Activated naive CD4-positive, alpha-beta T cell treated with anti-CD3 and anti-CD28 coated beads, Interleukin-2, amount 50 U/mL, for 72 hours (primary cell): Measurements from ENCODE around the gene TCF7. TPM values are rescaled to one million over a fixed set of nuclear protein-coding genes. Genes with fewer than 3 reads are reported as not detected.
A peak's percentile ranks its signal among the peaks of the same experiment; 100 is the strongest.

Source experiments
- ATAC-seq, 2 donors: fragments of 150-1000 bp; cut with Tn5 transposase; 2 replicates each; pipeline ENCODE4 v1.10.0; 2021; ENCODE audit warnings: mild to moderate bottlenecking in 2 of 2, moderate library complexity in 2 of 2
- DNase-seq, 2 donors: peaks; one replicate each; pipeline ENCODE4 v3.0.0; 2021 to 2022; ENCODE audit warnings: low spot score in 2 of 2
- H3K27ac Mint-ChIP-seq, 2 donors: one replicate each; pipeline ENCODE4 v1.8.0; 2022; ENCODE audit warnings: mild to moderate bottlenecking in 2 of 2, mixed read lengths in 2 of 2
- H3K36me3 Mint-ChIP-seq, 2 donors: one replicate each; pipeline ENCODE4 v1.8.0; 2022; ENCODE audit warnings: mixed read lengths in 2 of 2
- H3K9me3 Mint-ChIP-seq, 2 donors: one replicate each; pipeline ENCODE4 v1.8.0; 2022; ENCODE audit warnings: mixed read lengths in 2 of 2
- total RNA-seq, 2 donors: library from RNA; stranded (reverse); gene quantifications; one replicate each; pipeline ENCODE4 v1.2.3, GENCODE V29; 2022

Gene TCF7
- total RNA-seq = 100 to 1,000 TPM in 1 of 2 donors, 10 to 100 TPM in 1; 93.5 to 229 TPM

GRCh38 chr5:134113902-134114875 lies at the start of gene TCF7:
TCF7 (plus strand) TSS chr5:134114681; CDS start chr5:134114907, 226 bp downstream.
- peak within 1 kb of the TSS; percentile 91 to 95 for H3K27ac Mint-ChIP-seq
- peak; percentile 74 to 84 for DNase-seq
- peaks cover 36 to 47% of the 10 kb centered on the region in 2 donors for H3K36me3 Mint-ChIP-seq
- no peaks in the 10 kb centered on the region for H3K9me3 Mint-ChIP-seq
- peak; percentile 53 to 62 for ATAC-seq

- no peak for DNase-seq
- Mint-ChIP-seq H3K27ac (peak overlapping the region; percentile 90 to 99), H3K9me3 (no peaks in the 10 kb centered on the region), H3K36me3 (peaks cover 4 to 41% of the 10 kb centered on the region in 2 donors)
- ATAC-seq = no peak
Measured at GRCh38 chr5:134069553-134069952, 44.9 kb upstream of the TCF7 start.

- peak; percentile 66 to 81 for ATAC-seq
- H3K27ac Mint-ChIP-seq = peak overlapping the region; percentile 90 to 99
- H3K36me3 Mint-ChIP-seq = peaks cover 4 to 35% of the 10 kb centered on the region in 2 donors
- peak; percentile 71 to 86 for DNase-seq
- H3K9me3 Mint-ChIP-seq = peaks cover 0 to 4% of the 10 kb centered on the region in 2 donors
Measured at GRCh38 chr5:134070725-134071613, 43.5 kb upstream of the TCF7 start.

GRCh38 chr5:134071614-134072207 lies 42.8 kb upstream of the TCF7 start:
- DNase-seq (no peak), ATAC-seq (peak; percentile 63 to 76)
- Mint-ChIP-seq H3K9me3 (peaks cover 0 to 4% of the 10 kb centered on the region in 2 donors), H3K36me3 (peaks cover 4 to 27% of the 10 kb centered on the region in 2 donors), H3K27ac (peak overlapping the region; percentile 90 to 98)

GRCh38 chr5:134072471-134073210 lies 41.8 kb upstream of the TCF7 start:
- DNase-seq (no peak), ATAC-seq (no peak)
- Mint-ChIP-seq H3K9me3 (peaks cover 0 to 4% of the 10 kb centered on the region in 2 donors), H3K27ac (peak overlapping the region; percentile 90 to 98), H3K36me3 (peaks cover 4 to 27% of the 10 kb centered on the region in 2 donors)

- Mint-ChIP-seq H3K36me3 (peaks cover 4 to 19% of the 10 kb centered on the region in 2 donors), H3K9me3 (peaks cover 0 to 4% of the 10 kb centered on the region in 2 donors), H3K27ac (peak overlapping the region; percentile 17 to 48)
- no peak for DNase-seq
- ATAC-seq = peak; percentile 5 to 6
Measured at GRCh38 chr5:134073404-134073803, 41.1 kb upstream of the TCF7 start.

GRCh38 chr5:134075102-134075501 lies 39.4 kb upstream of the TCF7 start:
- peaks cover 0 to 4% of the 10 kb centered on the region in 2 donors for H3K9me3 Mint-ChIP-seq
- peaks cover 4 to 13% of the 10 kb centered on the region in 2 donors for H3K36me3 Mint-ChIP-seq
- no peak overlapping the region for H3K27ac Mint-ChIP-seq
- DNase-seq (no peak), ATAC-seq (no peak)

GRCh38 chr5:134077926-134078580 lies 36.4 kb upstream of the TCF7 start:
- Mint-ChIP-seq H3K9me3 (peaks cover 0 to 4% of the 10 kb centered on the region in 2 donors), H3K27ac (peak overlapping the region in 1 of 2 donors; percentile 99), H3K36me3 (peaks cover 4 to 6% of the 10 kb centered on the region in 2 donors)
- peak in 1 of 2 donors; percentile 20 for DNase-seq
- peak; percentile 43 to 58 for ATAC-seq

- peaks cover 0 to 22% of the 10 kb centered on the region in 2 donors for H3K36me3 Mint-ChIP-seq
- DNase-seq = peak; percentile 76 to 78
- peaks cover 0 to 4% of the 10 kb centered on the region in 2 donors for H3K9me3 Mint-ChIP-seq
- peak overlapping the region; percentile 82 to 99 for H3K27ac Mint-ChIP-seq
- ATAC-seq = peak; percentile 90
Measured at GRCh38 chr5:134079748-134080581, 34.5 kb upstream of the TCF7 start.

GRCh38 chr5:134082264-134082992 lies 32.1 kb upstream of the TCF7 start:
- peaks cover 0 to 20% of the 10 kb centered on the region in 2 donors for H3K36me3 Mint-ChIP-seq
- H3K9me3 Mint-ChIP-seq = no peaks in the 10 kb centered on the region
- H3K27ac Mint-ChIP-seq = peak overlapping the region in 1 of 2 donors; percentile 6
- DNase-seq (no peak), ATAC-seq (no peak)

- H3K9me3 Mint-ChIP-seq = no peaks in the 10 kb centered on the region
- ATAC-seq = no peak
- H3K36me3 Mint-ChIP-seq = peaks cover 0 to 18% of the 10 kb centered on the region in 2 donors
- peak in 1 of 2 donors; percentile 47 for DNase-seq
- no peak overlapping the region for H3K27ac Mint-ChIP-seq
Measured at GRCh38 chr5:134083517-134083916, 31.0 kb upstream of the TCF7 start.

GRCh38 chr5:134084022-134084565 lies 30.4 kb upstream of the TCF7 start:
- DNase-seq = no peak
- peaks cover 0 to 23% of the 10 kb centered on the region in 2 donors for H3K36me3 Mint-ChIP-seq
- no peak for ATAC-seq
- no peaks in the 10 kb centered on the region for H3K9me3 Mint-ChIP-seq
- no peak overlapping the region for H3K27ac Mint-ChIP-seq

- Mint-ChIP-seq H3K9me3 (no peaks in the 10 kb centered on the region), H3K27ac (no peak overlapping the region), H3K36me3 (peaks cover 0 to 23% of the 10 kb centered on the region in 2 donors)
- ATAC-seq (no peak), DNase-seq (no peak)
Measured at GRCh38 chr5:134084570-134084969, 29.9 kb upstream of the TCF7 start.

- no peak for ATAC-seq
- Mint-ChIP-seq H3K27ac (no peak overlapping the region), H3K36me3 (peaks cover 0 to 29% of the 10 kb centered on the region in 2 donors), H3K9me3 (no peaks in the 10 kb centered on the region)
- no peak for DNase-seq
Measured at GRCh38 chr5:134085411-134085810, 29.1 kb upstream of the TCF7 start.
